Activated gamma-delta T cell treated with Interleukin-2 at 50 U/mL for 16 hours (primary cell): ENCODE data around the gene CLCN1.

ENCODE experiments used
- DNase-seq: peaks from one replicate; pipeline ENCODE4 v3.0.0-alpha.2; 2020

Gene CLCN1

GRCh38 chr7:143369678-143370651 lies 54.1 kb downstream of the CLCN1 start:
- no peak for DNase-seq

- DNase-seq = peak; percentile 69
Observed at GRCh38 chr7:143372070-143372469, 56.2 kb downstream of the CLCN1 start.

- no peak for DNase-seq
Observed at GRCh38 chr7:143373255-143373794, 57.4 kb downstream of the CLCN1 start.

GRCh38 chr7:143374561-143374960 lies 58.6 kb downstream of the CLCN1 start:
- no peak for DNase-seq

GRCh38 chr7:143375298-143376034 lies 59.6 kb downstream of the CLCN1 start:
- DNase-seq = peak; percentile 66

GRCh38 chr7:143376396-143376795 lies 60.5 kb downstream of the CLCN1 start:
- DNase-seq = no peak

GRCh38 chr7:143379611-143380259 lies 63.8 kb downstream of the CLCN1 start:
- DNase-seq = no peak

GRCh38 chr7:143380260-143380645 lies 64.3 kb downstream of the CLCN1 start:
- peak; percentile 90 for DNase-seq

- peak; percentile 89 for DNase-seq
Observed at GRCh38 chr7:143380646-143381426, 64.9 kb downstream of the CLCN1 start, which contains the start of gene ZYX. Gene ZYX (plus strand): TSS chr7:143381345. CDS start chr7:143381572, 227 bp downstream.

- no peak for DNase-seq
Observed at GRCh38 chr7:143381427-143382125, 65.7 kb downstream of the CLCN1 start.

GRCh38 chr7:143382126-143382790 lies 66.3 kb downstream of the CLCN1 start:
- no peak for DNase-seq

GRCh38 chr7:143382791-143383641 lies 67.1 kb downstream of the CLCN1 start:
- DNase-seq = no peak

GRCh38 chr7:143383642-143383957 lies 67.7 kb downstream of the CLCN1 start:
- no peak for DNase-seq

GRCh38 chr7:143384148-143384547 lies 68.2 kb downstream of the CLCN1 start:
- no peak for DNase-seq

GRCh38 chr7:143384661-143385631 lies 69.0 kb downstream of the CLCN1 start:
- DNase-seq = no peak

GRCh38 chr7:143385891-143386781 lies 70.2 kb downstream of the CLCN1 start:
- DNase-seq = peak; percentile 42

- DNase-seq = no peak
Observed at GRCh38 chr7:143387156-143387975, 71.5 kb downstream of the CLCN1 start.
